GM19463 (cell line): ENCODE data around the gene LMOD2.

Experiments
- ATAC-seq: cut with Tn5 transposase; IDR thresholded peaks from one replicate; pipeline ENCODE4 v1.9.1; 2021; ENCODE audit warnings: mild to moderate bottlenecking, moderate library complexity; ENCODE audit not compliant: unreplicated experiment

LMOD2 gene

GRCh38 chr7:123666492-123666891 is 10.8 kb downstream of the LMOD2 start:
- ATAC-seq, result no peak

- no peak for ATAC-seq
Measured at GRCh38 chr7:123669485-123669884, 13.8 kb downstream of the LMOD2 start.

- ATAC-seq, result no peak
Measured at GRCh38 chr7:123673137-123673732, 17.6 kb downstream of the LMOD2 start.

- no peak for ATAC-seq
Measured at GRCh38 chr7:123673752-123674398, 18.2 kb downstream of the LMOD2 start.

- no peak for ATAC-seq
Measured at GRCh38 chr7:123674399-123675180, 18.9 kb downstream of the LMOD2 start.

- no peak for ATAC-seq
Measured at GRCh38 chr7:123675181-123675473, 19.5 kb downstream of the LMOD2 start.

GRCh38 chr7:123677061-123677715 is 21.5 kb downstream of the LMOD2 start:
- ATAC-seq, result no peak

GRCh38 chr7:123679614-123680013 is 23.9 kb downstream of the LMOD2 start:
- ATAC-seq, result no peak

- no peak for ATAC-seq
Measured at GRCh38 chr7:123680580-123680979, 24.9 kb downstream of the LMOD2 start.

- no peak for ATAC-seq
Measured at GRCh38 chr7:123681561-123681960, 25.9 kb downstream of the LMOD2 start.

- ATAC-seq, result peak; percentile 70
Measured at GRCh38 chr7:123682690-123683089, 27.0 kb downstream of the LMOD2 start.

GRCh38 chr7:123687161-123687560 is 31.5 kb downstream of the LMOD2 start:
- ATAC-seq, result no peak

- ATAC-seq, result no peak
Measured at GRCh38 chr7:123687727-123688126, 32.1 kb downstream of the LMOD2 start.

GRCh38 chr7:123689250-123689649 is 33.6 kb downstream of the LMOD2 start:
- ATAC-seq, result no peak

GRCh38 chr7:123690550-123690949 is 34.9 kb downstream of the LMOD2 start:
- ATAC-seq, result no peak

- no peak for ATAC-seq
Measured at GRCh38 chr7:123692471-123692877, 36.8 kb downstream of the LMOD2 start.

- ATAC-seq, result no peak
Measured at GRCh38 chr7:123695944-123696677, 40.4 kb downstream of the LMOD2 start.

- ATAC-seq, result no peak
Measured at GRCh38 chr7:123705211-123705901, 49.7 kb downstream of the LMOD2 start.

GRCh38 chr7:123709525-123709924 is 53.9 kb downstream of the LMOD2 start:
- ATAC-seq, result no peak

- no peak for ATAC-seq
Measured at GRCh38 chr7:123710683-123711082, 55.0 kb downstream of the LMOD2 start.
